ENCODE measurements around the gene PCCA. TPM values are rescaled to one million over a fixed set of nuclear protein-coding genes. Genes with fewer than 3 reads are reported as not detected.
A peak's percentile ranks its signal among the peaks of the same experiment; 100 is the strongest.

The PCCA gene
- total RNA-seq, 2 donors from 2014 or later = 7.2 to 14.6 TPM

DNA sequence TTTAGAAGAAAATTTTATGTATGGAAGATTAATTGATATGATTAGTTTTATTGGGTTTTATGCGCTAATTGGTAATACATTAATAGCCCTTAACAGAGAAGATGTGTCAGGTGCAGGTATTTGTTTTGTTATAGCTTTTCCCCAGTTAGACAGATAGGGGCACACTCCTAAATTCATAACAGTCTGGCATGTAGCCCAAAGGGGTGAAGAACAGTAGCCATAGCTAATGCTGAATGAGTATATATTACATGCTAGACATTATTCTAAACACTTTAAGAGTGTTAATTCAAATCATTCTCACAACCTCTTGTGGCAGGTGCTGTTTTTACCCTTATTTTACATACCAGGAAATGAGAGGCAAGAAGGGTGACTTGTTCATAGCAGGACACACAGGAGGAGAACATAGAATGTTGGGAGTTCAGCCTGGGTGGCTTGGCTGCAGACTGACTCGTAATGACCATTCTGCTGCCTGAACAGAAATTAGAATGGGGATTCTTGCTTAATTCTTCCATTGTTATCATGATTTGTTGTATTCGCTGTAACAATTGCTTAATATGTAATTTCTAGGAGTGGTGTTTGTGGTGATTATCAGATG, 20.1 kb downstream of the PCCA start:
- Mint-ChIP-seq H3K27me3 (no peaks in the 10 kb centered on the region), H3K4me1 (no peaks in the 10 kb centered on the region), H3K27ac (no peak overlapping the region), H3K4me3 (no peak overlapping the region), H3K9me3 (no peaks in the 10 kb centered on the region), H3K36me3 (ENCODE audit: low read depth) (no peaks in the 10 kb centered on the region)
- ATAC-seq (replicated peaks) = no peak

DNA sequence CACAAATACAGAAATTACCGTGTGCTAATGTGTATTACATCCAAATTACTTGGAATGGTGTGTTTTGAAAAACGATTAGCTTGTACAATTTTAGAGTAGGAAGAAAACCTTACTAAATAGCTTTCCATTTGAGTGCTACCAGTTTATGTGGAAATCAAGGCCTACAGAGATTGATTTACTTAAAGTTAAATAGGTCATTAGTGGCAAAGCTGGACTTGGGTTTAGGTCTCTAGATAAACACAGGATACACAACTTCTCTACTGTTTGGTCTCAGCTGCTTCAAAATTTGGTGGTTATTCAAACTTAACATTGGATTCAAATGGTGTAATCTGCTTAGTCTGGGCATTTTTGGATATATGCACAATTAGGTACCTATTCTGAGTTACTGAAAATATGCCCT, 21.4 kb downstream of the PCCA start:
- no peaks in the 10 kb centered on the region for H3K27me3 Mint-ChIP-seq
- H3K4me3 Mint-ChIP-seq = no peak overlapping the region
- H3K9me3 Mint-ChIP-seq = no peaks in the 10 kb centered on the region
- H3K4me1 Mint-ChIP-seq = peaks cover 6% of the 10 kb centered on the region
- no peaks in the 10 kb centered on the region for H3K36me3 Mint-ChIP-seq (ENCODE audit: low read depth)
- no peak for ATAC-seq (replicated peaks)
- no peak overlapping the region for H3K27ac Mint-ChIP-seq

DNA sequence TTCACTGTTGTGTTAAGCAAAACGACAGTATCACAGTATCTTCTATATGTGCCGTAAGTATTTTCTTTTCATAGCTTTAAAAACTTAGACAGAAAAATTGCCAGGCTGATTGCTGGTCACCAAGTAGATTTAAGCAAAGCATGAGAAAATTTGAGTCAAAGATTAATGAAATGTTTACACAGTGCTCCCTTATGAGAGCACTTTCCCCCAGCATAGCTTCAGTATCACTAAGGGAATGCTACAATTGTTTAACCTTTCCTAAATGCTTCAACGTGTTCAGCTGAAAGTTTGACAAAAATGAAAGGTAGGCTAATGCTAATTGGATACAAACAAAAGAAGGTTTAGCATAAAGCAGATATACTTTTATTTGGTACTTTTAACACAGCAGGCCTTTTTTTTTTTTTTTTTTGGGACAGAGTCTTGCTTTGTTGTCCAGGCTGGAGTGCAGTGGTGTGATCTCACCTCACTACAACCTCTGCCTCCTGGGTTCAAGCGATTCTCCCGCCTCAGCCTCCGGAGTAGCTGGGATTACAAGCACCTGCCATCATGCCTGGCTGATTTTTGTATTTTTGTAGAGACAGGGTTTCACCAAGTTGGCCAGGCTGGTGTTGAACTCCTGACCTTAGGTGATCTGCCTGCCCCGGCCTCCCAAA, 23.4 kb downstream of the PCCA start:
- Mint-ChIP-seq H3K4me1 (peaks cover 10% of the 10 kb centered on the region), H3K36me3 (ENCODE audit: low read depth) (no peaks in the 10 kb centered on the region), H3K4me3 (no peak overlapping the region), H3K27ac (no peak overlapping the region), H3K27me3 (no peaks in the 10 kb centered on the region), H3K9me3 (no peaks in the 10 kb centered on the region)
- no peak for ATAC-seq (replicated peaks)

DNA sequence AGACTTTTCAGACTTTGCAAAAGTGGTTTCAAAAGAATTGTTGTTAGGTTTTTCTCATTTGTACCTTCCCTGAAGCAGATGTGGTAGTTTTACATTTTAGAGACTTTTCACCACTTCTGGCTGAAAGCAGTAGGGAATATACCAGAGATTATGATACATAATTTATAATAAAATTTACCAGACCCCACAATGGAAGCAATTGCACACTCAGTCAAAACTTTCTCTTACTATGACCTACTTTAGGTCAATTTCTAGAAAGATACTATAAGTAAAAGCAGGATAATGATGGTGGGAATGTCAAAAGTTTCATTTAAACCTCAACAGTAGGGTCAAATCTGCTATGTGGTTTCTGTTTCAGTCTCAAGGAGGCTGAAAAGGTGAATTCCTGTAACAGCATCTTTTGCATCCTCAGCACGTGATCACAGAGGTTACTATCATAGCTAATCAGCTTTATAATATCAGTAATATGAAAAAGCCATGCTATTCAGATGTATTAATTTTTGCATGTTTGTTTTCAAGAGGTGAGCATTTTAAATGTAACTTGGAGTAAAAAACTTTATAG, 26.9 kb downstream of the PCCA start:
- Mint-ChIP-seq H3K4me1 (peaks cover 10% of the 10 kb centered on the region), H3K9me3 (peaks cover 3% of the 10 kb centered on the region), H3K27ac (no peak overlapping the region), H3K4me3 (no peak overlapping the region), H3K36me3 (ENCODE audit: low read depth) (no peaks in the 10 kb centered on the region), H3K27me3 (no peaks in the 10 kb centered on the region)
- peak; percentile 48 for ATAC-seq (replicated peaks)

DNA sequence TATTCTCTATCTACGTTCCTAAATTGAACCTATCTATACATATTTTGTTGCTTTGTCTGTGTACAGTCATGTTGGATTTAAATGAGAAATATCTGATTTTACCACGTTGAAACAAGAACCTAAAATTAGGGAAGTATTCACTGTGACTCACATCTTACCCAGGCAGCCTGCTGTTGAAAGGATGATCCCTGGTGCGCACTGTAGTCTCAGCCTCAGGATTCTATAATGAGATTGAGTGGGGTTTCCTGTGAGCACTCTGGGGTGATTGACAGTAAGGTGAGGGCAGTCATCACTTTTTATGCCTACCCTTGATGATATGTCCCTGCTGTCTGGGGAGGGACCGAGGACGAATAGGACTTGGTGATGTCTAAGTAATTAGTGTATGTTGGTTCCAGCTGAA, 35.4 kb downstream of the PCCA start:
- H3K4me1 Mint-ChIP-seq = peaks cover 5% of the 10 kb centered on the region
- no peak overlapping the region for H3K27ac Mint-ChIP-seq
- no peak overlapping the region for H3K4me3 Mint-ChIP-seq
- peaks cover 12% of the 10 kb centered on the region for H3K9me3 Mint-ChIP-seq
- no peak for ATAC-seq (replicated peaks)
- H3K27me3 Mint-ChIP-seq = no peaks in the 10 kb centered on the region
- peaks cover 13% of the 10 kb centered on the region for H3K36me3 Mint-ChIP-seq (ENCODE audit: low read depth)

DNA sequence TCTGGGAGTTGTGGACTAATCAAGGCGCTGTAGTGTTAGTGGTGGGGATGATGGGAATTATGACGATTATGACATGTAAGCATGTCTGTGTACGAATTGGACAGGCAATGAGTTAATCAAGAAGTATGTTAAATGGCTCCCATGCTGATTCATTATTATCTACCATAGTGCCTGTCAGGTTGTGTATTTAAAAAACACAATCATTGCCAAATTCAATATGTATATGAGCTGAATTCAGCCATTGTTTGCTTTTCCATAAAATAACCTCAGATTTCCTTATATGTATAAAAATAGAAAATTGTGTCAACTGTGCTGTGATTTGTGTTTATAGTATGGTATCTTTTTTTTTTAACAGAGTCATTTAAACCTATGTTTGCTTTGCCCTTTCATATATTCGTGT, 37.1 kb downstream of the PCCA start:
- Mint-ChIP-seq H3K9me3 (peaks cover 9% of the 10 kb centered on the region), H3K4me3 (no peak overlapping the region), H3K4me1 (peaks cover 13% of the 10 kb centered on the region), H3K27me3 (no peaks in the 10 kb centered on the region), H3K36me3 (ENCODE audit: low read depth) (peaks cover 13% of the 10 kb centered on the region), H3K27ac (no peak overlapping the region)
- ATAC-seq (replicated peaks) = no peak

DNA sequence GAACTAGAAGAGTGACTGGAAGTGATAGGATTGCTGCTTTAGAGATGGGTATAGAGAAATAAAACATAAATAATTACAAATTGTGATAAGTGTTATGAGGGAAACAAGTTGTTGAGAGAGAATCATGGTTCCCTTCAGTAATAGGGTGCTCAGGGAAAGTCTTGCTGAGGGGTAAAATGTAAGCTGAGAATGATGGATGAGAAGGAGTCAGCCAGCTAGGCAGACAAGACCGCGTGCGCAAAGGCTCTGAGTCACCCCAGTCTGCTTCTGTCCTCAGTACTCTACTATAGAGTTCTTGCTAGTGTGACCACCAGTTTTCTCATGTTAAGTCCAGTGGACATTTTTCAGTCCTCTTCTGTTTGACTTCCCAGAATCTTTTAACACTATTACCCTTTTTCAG, 39.5 kb downstream of the PCCA start:
- no peak for ATAC-seq (replicated peaks)
- H3K27me3 Mint-ChIP-seq = no peaks in the 10 kb centered on the region
- H3K36me3 Mint-ChIP-seq (ENCODE audit: low read depth) = no peaks in the 10 kb centered on the region
- no peak overlapping the region for H3K27ac Mint-ChIP-seq
- no peaks in the 10 kb centered on the region for H3K9me3 Mint-ChIP-seq
- peaks cover 22% of the 10 kb centered on the region for H3K4me1 Mint-ChIP-seq
- no peak overlapping the region for H3K4me3 Mint-ChIP-seq

DNA sequence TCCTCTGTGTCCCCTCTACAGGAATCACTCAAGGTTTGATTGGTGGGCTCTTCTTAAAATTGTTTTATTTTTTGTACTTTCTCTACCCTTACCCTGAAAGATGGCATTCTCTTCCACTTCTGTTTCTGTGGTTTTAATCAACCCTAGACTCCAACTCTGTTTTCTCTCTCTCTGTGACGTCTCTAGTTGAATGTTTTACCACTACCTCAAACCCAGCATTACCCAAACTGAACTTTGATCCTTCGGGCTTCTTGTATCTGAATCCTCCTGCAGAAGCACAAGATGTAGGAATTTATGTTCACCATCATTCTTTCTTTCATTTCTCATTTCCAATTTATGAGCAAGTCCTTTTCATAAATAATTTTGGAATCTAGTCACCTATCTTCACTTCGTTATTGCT, 39.9 kb downstream of the PCCA start:
- Mint-ChIP-seq H3K9me3 (no peaks in the 10 kb centered on the region), H3K4me1 (peaks cover 22% of the 10 kb centered on the region), H3K27ac (peak overlapping the region; percentile 76), H3K27me3 (no peaks in the 10 kb centered on the region), H3K4me3 (no peak overlapping the region), H3K36me3 (ENCODE audit: low read depth) (no peaks in the 10 kb centered on the region)
- ATAC-seq (replicated peaks) = no peak

DNA sequence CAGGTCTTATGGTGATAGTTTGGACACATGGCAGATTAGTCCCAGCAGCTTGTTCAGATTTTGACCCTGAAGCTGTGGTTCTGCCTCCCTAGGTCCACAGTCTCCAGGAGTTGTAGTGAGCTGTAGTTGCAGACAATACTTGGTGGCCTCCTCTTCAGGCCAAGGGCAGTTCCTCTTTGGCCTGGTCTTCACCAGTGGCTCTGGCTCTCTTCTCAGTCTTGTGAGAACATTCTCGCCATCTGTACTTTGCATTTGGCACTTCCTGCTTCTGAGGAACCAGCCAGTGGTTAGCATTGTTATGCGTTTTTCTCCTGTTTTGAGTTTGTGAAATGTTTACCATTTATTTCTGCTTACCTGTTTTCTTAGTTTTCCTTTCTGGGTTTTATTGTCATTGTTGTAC, 40.7 kb downstream of the PCCA start:
- Mint-ChIP-seq H3K36me3 (ENCODE audit: low read depth) (no peaks in the 10 kb centered on the region), H3K27ac (peak overlapping the region; percentile 76), H3K4me3 (no peak overlapping the region), H3K9me3 (no peaks in the 10 kb centered on the region), H3K27me3 (no peaks in the 10 kb centered on the region), H3K4me1 (peaks cover 22% of the 10 kb centered on the region)
- no peak for ATAC-seq (replicated peaks)

DNA sequence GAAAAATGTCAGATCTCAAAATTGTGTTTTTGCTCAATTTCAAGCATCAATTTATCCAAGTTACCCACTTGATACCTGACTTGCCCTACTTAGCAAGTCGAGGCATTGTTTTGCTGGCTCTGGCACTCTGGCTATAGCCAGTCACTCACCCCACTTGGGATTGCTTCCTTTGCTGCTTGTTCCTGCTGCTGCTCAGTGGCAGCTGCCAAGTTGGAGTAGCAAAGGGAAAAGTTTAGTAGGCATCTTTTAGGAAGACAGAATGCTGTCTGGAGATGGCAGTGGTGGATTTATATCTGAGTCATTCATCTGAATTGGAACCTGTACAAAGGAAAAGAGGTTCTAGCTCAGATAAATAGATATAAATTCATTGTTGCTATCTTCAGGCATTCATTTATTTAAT, 41.2 kb downstream of the PCCA start:
- no peak for ATAC-seq (replicated peaks)
- peak overlapping the region; percentile 76 for H3K27ac Mint-ChIP-seq
- H3K9me3 Mint-ChIP-seq = no peaks in the 10 kb centered on the region
- no peak overlapping the region for H3K4me3 Mint-ChIP-seq
- peaks cover 22% of the 10 kb centered on the region for H3K4me1 Mint-ChIP-seq
- no peaks in the 10 kb centered on the region for H3K36me3 Mint-ChIP-seq (ENCODE audit: low read depth)
- H3K27me3 Mint-ChIP-seq = no peaks in the 10 kb centered on the region

DNA sequence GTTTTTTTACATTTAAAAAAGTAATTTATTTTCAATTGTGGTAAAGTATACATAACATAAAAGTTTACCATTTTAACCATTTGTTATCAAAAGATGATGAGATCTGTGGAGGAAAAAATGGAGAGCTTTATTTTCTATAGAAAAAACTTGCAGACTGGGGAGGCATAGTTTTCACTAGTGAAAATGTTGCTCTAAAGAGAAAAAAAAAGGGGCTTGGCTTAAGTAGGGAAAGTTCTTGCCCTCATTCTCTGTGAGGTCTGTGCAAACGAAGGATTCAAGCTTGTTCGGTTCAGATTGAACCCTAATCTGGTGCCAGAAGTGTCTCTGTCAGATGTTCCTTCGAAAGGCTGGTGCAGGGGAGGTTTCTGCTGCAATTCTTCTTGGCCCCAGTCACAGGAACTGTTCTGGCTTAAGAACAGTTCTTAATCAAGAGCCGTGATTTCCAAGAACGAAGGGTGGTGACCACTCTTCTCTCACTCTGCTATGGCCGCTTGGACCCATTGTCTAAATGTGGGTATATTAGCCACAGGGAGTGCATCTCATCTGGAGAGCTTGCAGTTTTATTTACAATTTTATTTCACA, 42.1 kb downstream of the PCCA start:
- no peak for ATAC-seq (replicated peaks)
- H3K9me3 Mint-ChIP-seq = no peaks in the 10 kb centered on the region
- H3K4me1 Mint-ChIP-seq = peaks cover 22% of the 10 kb centered on the region
- H3K27ac Mint-ChIP-seq = no peak overlapping the region
- H3K27me3 Mint-ChIP-seq = no peaks in the 10 kb centered on the region
- no peaks in the 10 kb centered on the region for H3K36me3 Mint-ChIP-seq (ENCODE audit: low read depth)
- H3K4me3 Mint-ChIP-seq = no peak overlapping the region

DNA sequence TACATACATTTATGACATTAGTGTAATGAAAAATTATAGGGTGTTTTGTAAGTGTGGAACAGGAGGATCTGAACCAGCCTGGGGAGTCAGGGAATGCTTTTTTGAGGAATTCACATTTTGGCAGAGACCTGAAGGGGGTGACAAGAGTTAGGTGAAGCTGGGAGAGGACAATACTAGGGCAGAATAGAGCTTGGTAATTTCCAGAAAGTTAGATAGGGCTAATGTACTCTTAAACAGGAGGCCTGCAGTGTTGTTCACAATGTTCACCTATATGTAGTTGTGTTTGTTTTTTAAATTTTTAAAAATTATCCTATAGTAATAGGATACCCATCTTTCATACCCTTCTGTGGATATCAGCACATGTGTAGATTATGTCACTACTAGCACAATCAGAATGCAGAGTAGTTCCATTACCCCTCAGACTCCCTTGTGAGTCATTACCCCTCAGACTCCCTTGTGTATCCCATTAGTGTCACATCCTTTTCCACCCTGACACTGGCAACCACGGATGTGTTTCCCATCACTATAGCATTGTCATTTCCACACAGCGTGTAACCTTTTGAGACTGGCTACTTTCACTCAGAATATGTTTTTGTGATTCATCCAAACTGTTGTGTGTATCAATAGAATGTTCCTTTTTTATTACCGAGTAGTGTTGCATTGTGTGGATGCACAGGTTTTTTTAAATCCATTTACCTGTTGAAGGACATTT, 43.1 kb downstream of the PCCA start:
- peaks cover 22% of the 10 kb centered on the region for H3K4me1 Mint-ChIP-seq
- H3K9me3 Mint-ChIP-seq = no peaks in the 10 kb centered on the region
- H3K27ac Mint-ChIP-seq = no peak overlapping the region
- H3K36me3 Mint-ChIP-seq (ENCODE audit: low read depth) = no peaks in the 10 kb centered on the region
- H3K27me3 Mint-ChIP-seq = no peaks in the 10 kb centered on the region
- H3K4me3 Mint-ChIP-seq = no peak overlapping the region
- ATAC-seq (replicated peaks) = peak; percentile 99

DNA sequence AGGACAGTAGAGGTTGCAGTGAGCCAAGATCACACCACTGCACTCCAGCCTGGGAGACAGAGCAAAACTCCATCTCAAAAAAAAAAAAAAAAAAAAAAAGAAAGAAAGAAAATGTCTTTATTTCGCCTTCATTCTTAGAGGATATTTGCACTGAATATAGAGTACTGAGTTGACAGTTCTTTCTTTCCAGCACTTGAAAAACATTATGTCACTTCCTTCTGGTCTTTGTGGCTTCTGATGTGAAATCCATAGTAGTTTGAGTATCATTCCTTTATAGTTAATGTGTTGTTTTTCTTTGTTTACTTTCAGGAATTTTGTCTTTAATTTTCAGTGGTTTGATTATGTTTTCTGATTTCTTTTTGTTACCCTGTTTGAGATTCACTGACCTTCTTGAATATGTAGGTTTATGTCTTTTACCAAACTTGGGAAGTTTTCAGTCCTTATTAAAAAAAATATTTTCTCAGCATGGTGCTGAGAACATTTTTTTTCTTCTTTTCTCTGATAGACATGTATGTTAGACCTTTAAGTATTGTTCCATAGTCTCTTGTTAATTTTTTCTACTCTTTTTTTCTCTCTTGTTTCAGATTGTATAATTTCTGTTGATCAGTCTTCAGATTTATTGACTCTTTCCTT, 50.1 kb downstream of the PCCA start:
- ATAC-seq (replicated peaks) = no peak
- H3K27me3 Mint-ChIP-seq = no peaks in the 10 kb centered on the region
- H3K36me3 Mint-ChIP-seq (ENCODE audit: low read depth) = peaks cover 10% of the 10 kb centered on the region
- H3K4me1 Mint-ChIP-seq = peaks cover 4% of the 10 kb centered on the region
- H3K9me3 Mint-ChIP-seq = no peaks in the 10 kb centered on the region
- H3K4me3 Mint-ChIP-seq = no peak overlapping the region
- H3K27ac Mint-ChIP-seq = no peak overlapping the region

DNA sequence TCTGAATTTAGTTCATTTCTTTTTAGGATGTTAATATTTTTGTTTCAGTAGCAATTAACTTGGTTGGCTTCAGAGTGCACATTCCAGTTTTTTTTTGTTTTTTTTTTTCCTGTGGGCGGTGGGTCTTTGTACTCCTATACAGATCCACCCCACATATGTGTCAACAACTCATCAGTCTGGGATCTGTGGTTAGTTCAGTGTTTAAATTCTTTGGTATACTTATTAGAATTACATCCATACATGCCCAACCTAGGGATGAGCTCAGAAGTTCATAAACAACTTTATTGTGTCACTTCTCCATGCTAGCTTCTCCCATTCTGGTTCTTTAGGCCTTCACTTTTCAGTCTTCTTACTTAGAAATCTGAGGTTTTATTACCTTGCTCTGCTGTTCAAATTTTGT, 50.9 kb downstream of the PCCA start:
- H3K27me3 Mint-ChIP-seq = no peaks in the 10 kb centered on the region
- ATAC-seq (replicated peaks) = no peak
- peaks cover 14% of the 10 kb centered on the region for H3K36me3 Mint-ChIP-seq (ENCODE audit: low read depth)
- peaks cover 4% of the 10 kb centered on the region for H3K4me1 Mint-ChIP-seq
- H3K9me3 Mint-ChIP-seq = no peaks in the 10 kb centered on the region
- H3K4me3 Mint-ChIP-seq = no peak overlapping the region
- no peak overlapping the region for H3K27ac Mint-ChIP-seq
